ENCODE measurements around the gene TCF15. TPM values are rescaled to one million over a fixed set of nuclear protein-coding genes. Genes with fewer than 3 reads are reported as not detected.

Gene TCF15
- total and polyA plus RNA-seq, 2 of the 13 experiments (the other 11 are each of a cell fraction or from before 2014, with no cell fraction given): not detected

DNA sequence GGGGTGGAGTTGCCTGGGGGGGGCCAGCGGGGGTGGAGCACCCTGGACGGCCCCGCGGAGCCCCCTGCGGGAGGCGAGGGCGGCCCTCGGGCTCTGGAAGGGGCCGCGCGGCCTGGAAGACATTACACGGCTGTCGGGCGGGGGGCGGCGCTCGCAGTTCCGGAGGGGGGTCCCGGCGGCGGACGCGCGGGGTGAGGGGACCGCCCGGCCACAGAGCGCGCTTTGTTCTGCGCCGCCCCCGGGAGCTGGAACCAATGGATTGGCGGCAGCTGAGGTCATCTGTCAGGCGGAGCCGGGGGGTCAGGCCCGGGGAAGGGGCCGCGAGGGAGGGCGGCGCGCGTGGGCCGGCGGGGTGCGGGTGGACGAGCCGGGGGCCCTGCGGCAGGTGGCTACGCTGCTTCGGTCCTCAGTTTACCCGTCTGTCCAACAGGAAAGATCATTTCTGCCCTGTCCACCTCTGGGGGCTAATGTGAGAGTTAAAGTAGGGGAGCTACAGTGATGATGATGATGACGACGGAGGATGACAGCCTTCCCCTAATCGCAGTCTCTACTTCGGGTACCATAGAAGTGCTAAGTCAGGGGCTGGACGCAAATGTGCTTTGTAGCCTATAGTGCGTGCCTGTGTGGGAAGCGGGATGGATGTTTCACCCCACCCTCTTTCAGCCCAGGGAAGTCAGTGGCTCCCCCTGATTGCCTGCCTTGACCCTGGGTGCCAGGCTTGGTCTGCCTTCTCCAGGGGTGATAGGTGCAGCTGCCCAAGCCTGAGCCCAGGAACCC is 32.5 kb upstream of the TCF15 start (continued):
- TF ChIP-seq, protein P1, sequence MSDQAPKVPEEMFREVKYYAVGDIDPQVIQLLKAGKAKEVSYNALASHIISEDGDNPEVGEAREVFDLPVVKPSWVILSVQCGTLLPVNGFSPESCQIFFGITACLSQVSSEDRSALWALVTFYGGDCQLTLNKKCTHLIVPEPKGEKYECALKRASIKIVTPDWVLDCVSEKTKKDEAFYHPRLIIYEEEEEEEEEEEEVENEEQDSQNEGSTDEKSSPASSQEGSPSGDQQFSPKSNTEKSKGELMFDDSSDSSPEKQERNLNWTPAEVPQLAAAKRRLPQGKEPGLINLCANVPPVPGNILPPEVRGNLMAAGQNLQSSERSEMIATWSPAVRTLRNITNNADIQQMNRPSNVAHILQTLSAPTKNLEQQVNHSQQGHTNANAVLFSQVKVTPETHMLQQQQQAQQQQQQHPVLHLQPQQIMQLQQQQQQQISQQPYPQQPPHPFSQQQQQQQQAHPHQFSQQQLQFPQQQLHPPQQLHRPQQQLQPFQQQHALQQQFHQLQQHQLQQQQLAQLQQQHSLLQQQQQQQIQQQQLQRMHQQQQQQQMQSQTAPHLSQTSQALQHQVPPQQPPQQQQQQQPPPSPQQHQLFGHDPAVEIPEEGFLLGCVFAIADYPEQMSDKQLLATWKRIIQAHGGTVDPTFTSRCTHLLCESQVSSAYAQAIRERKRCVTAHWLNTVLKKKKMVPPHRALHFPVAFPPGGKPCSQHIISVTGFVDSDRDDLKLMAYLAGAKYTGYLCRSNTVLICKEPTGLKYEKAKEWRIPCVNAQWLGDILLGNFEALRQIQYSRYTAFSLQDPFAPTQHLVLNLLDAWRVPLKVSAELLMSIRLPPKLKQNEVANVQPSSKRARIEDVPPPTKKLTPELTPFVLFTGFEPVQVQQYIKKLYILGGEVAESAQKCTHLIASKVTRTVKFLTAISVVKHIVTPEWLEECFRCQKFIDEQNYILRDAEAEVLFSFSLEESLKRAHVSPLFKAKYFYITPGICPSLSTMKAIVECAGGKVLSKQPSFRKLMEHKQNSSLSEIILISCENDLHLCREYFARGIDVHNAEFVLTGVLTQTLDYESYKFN (CRISPR knock-in tag; conservative IDR thresholded peaks at IDR 0.05): peak; percentile 75
- TF ChIP-seq LRRFIP1 (CRISPR knock-in tag; conservative IDR thresholded peaks at IDR 0.05) (no peak), SRSF9 (IDR thresholded peaks at IDR 0.05; ENCODE audit: borderline replicate concordance, insufficient read depth, low read depth, low read length, poor library complexity, severe bottlenecking) (no peak), ZNF841 (CRISPR knock-in tag; IDR thresholded peaks at IDR 0.05; ENCODE audit: borderline replicate concordance) (no peak), PRDM4 (CRISPR knock-in tag; IDR thresholded peaks at IDR 0.05; ENCODE audit: borderline replicate concordance) (no peak), ZNF337 (CRISPR knock-in tag; IDR thresholded peaks at IDR 0.05; ENCODE audit: borderline replicate concordance, low read depth) (peak; percentile 37; the same call in 1 of the 2 replicates), IRF2 (CRISPR knock-in tag; IDR thresholded peaks at IDR 0.05) (no peak; the same call in 1 of the 2 replicates), ZNF510 (CRISPR knock-in tag; IDR thresholded peaks at IDR 0.05; ENCODE audit: low read depth) (no peak), CCAR2 (optimal IDR thresholded peaks at IDR 0.05; ENCODE audit: low read depth, low read length) (no peak), MTERF4 (CRISPR knock-in tag; IDR thresholded peaks at IDR 0.05) (peak; percentile 53; the same call in 1 of the 2 replicates), RELA (CRISPR knock-in tag; IDR thresholded peaks at IDR 0.05) (no peak), NPAS2 (CRISPR knock-in tag; IDR thresholded peaks at IDR 0.05; ENCODE audit: borderline replicate concordance) (no peak), MXD3 (CRISPR knock-in tag; IDR thresholded peaks at IDR 0.05) (peak; percentile 77), CHD2 (IDR thresholded peaks at IDR 0.05; ENCODE audit: low read depth, low read length) (no peak), GABPA (IDR thresholded peaks at IDR 0.05; ENCODE audit: low read depth, low read length) (no peak), GABPA (CRISPR knock-in tag; IDR thresholded peaks at IDR 0.05; ENCODE audit: low read depth) (no peak), ZNF543 (CRISPR knock-in tag; IDR thresholded peaks at IDR 0.05) (no peak)
- TF ChIP-seq, protein P2, sequence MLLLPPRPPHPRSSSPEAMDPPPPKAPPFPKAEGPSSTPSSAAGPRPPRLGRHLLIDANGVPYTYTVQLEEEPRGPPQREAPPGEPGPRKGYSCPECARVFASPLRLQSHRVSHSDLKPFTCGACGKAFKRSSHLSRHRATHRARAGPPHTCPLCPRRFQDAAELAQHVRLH (CRISPR knock-in tag; IDR thresholded peaks at IDR 0.05; ENCODE audit: borderline replicate concordance, low read depth): no peak; the same call in 1 of the 2 replicates

Data from HepG2 (cell line).